ENCODE measurements around the gene LCE1E.

DNA sequence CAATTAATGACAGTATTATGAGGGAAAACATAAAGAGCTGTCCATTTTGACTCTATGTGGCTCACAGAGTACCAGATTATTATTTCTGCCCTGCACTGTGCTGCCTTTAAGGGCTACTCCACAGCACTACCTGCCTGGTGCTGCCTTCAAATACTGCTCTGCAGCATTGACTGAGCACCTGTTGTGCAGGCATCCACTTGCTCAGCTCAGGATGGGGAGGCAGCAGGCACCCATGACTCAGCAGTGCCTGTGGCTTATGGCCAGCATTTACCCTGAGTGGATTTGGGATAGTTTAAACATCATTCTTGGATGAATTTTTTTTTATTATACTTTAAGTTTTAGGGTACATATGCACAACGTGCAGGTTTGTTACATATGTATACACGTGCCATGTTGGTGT lies 29.2 kb upstream of the LCE1E start:
- TF ChIP-seq POLR2A (IDR thresholded peaks at IDR 0.05; ENCODE audit: low read length) (no peak), GATA1 (IDR thresholded peaks at IDR 0.05; ENCODE audit: low read depth, low read length) (no peak)

Measured in erythroblast (primary cell).